Neural progenitor cell (in vitro differentiated cells): ENCODE measurements around the gene IRGC. TPM values are rescaled to one million over a fixed set of nuclear protein-coding genes. Genes with fewer than 3 reads are reported as not detected.
A peak's percentile ranks its signal among the peaks of the same experiment; 100 is the strongest.

Experiments
- DNase-seq: peaks from one replicate; pipeline ENCODE4 v3.0.0-alpha.2; 2016; ENCODE audit warnings: low spot score
- H2AFZ ChIP-seq: fragments of 200-600 bp; sonication (generic); replicated peaks from 2 replicates; pipeline ENCODE4 v1.6.1; 2016; ENCODE audit warnings: antibody characterized with exemption
- H3F3A ChIP-seq: fragments of 200-600 bp; sonication (generic); 2 replicates; pipeline ENCODE4 v1.6.1; 2016; ENCODE audit warnings: antibody characterized with exemption, low read depth
- H3K27ac ChIP-seq: fragments of 200-600 bp; sonication (generic); 2 replicates; pipeline ENCODE4 v1.5.1; 2016; ENCODE audit warnings: mild to moderate bottlenecking
- H3K27me3 ChIP-seq: fragments of 200-600 bp; sonication (generic); 2 replicates; pipeline ENCODE4 v1.6.1; 2016; ENCODE audit warnings: mild to moderate bottlenecking, moderate library complexity
- H3K36me3 ChIP-seq: fragments of 200-600 bp; sonication (generic); 2 replicates; pipeline ENCODE4 v1.5.1; 2016
- H3K4me1 ChIP-seq: fragments of 200-600 bp; sonication (generic); 2 replicates; pipeline ENCODE4 v1.6.1; 2016; ENCODE audit warnings: mixed run types
- H3K4me2 ChIP-seq: fragments of 200-600 bp; sonication (generic); 2 replicates; pipeline ENCODE4 v1.6.1; 2016
- H3K4me3 ChIP-seq: fragments of 200-600 bp; sonication (generic); 2 replicates; pipeline ENCODE4 v1.5.1; 2016
- H3K79me2 ChIP-seq: fragments of 200-600 bp; sonication (generic); 2 replicates; pipeline ENCODE4 v1.6.1; 2016; ENCODE audit warnings: low read depth
- H3K9ac ChIP-seq: fragments of 200-600 bp; sonication (generic); 2 replicates; pipeline ENCODE4 v1.6.1; 2016
- H3K9me3 ChIP-seq: fragments of 200-600 bp; sonication (generic); 2 replicates; pipeline ENCODE4 v1.5.1; 2016; ENCODE audit warnings: low read depth
- H4K20me1 ChIP-seq: fragments of 200-600 bp; sonication (generic); 2 replicates; pipeline ENCODE4 v1.6.1; 2016; ENCODE audit warnings: low read depth
- H3K27ac Mint-ChIP-seq: 3 replicates; pipeline ENCODE4 v1.8.0; 2021; ENCODE audit warnings: mixed read lengths
- H3K27me3 Mint-ChIP-seq: 2 replicates; pipeline ENCODE4 v1.8.0; 2022; ENCODE audit warnings: low read depth, mild to moderate bottlenecking, inconsistent platforms, moderate library complexity, mixed read lengths; ENCODE audit not compliant: insufficient read depth
- H3K36me3 Mint-ChIP-seq: 3 replicates; pipeline ENCODE4 v1.8.0; 2021; ENCODE audit warnings: mixed read lengths
- H3K4me1 Mint-ChIP-seq: 3 replicates; pipeline ENCODE4 v1.8.0; 2021; ENCODE audit warnings: mixed read lengths
- H3K4me3 Mint-ChIP-seq: 3 replicates; pipeline ENCODE4 v1.8.0; 2021; ENCODE audit warnings: mild to moderate bottlenecking, moderate library complexity, mixed read lengths
- H3K9me3 Mint-ChIP-seq: 3 replicates; pipeline ENCODE4 v1.8.0; 2020; ENCODE audit warnings: mixed read lengths
- CTCF ChIP-seq: fragments of 200-600 bp; sonication (generic); IDR thresholded peaks from 2 replicates; pipeline ENCODE4 v1.5.1; 2017; ENCODE audit warnings: antibody characterized with exemption, mild to moderate bottlenecking
- EZH2 ChIP-seq: fragments of 200-600 bp; sonication (generic); IDR thresholded peaks from 2 replicates; pipeline ENCODE4 v1.6.1; 2017; ENCODE audit warnings: antibody characterized with exemption, mild to moderate bottlenecking, moderate library complexity
- EZH2phosphoT487 ChIP-seq: fragments of 200-600 bp; sonication (generic); IDR thresholded peaks from 2 replicates; pipeline ENCODE4 v1.6.1; 2017; ENCODE audit warnings: antibody characterized with exemption
- total RNA-seq: library from RNA; depleted of rRNA; stranded (reverse); fragments of >200 nt; gene quantifications from 2 replicates; pipeline ENCODE4 v1.2.3, GENCODE V29; 2015; ENCODE audit warnings: low replicate concordance

Gene IRGC
- total RNA-seq, 1 donor from 2014 or later, result not detected

GRCh38 chr19:43682824-43683661 lies 32.8 kb upstream of the IRGC start:
- Histone ChIP-seq H3K9ac (no peak overlapping the region), H2AFZ (no peak overlapping the region), H3K36me3 (no peaks in the 10 kb centered on the region), H4K20me1 (no peaks in the 10 kb centered on the region), H3K4me2 (no peak overlapping the region), H3K27ac (no peak overlapping the region), H3K27me3 (no peaks in the 10 kb centered on the region), H3K4me1 (peaks cover 5% of the 10 kb centered on the region), H3K79me2 (no peaks in the 10 kb centered on the region), H3F3A (peaks cover 17% of the 10 kb centered on the region), H3K4me3 (no peak overlapping the region), H3K9me3 (no peaks in the 10 kb centered on the region)
- H3K9me3 Mint-ChIP-seq, result no peaks in the 10 kb centered on the region
- no peak overlapping the region for H3K4me3 Mint-ChIP-seq
- H3K27me3 Mint-ChIP-seq, result peaks cover 16% of the 10 kb centered on the region
- H3K36me3 Mint-ChIP-seq, result no peaks in the 10 kb centered on the region
- peaks cover 15% of the 10 kb centered on the region for H3K4me1 Mint-ChIP-seq
- H3K27ac Mint-ChIP-seq, result peak overlapping the region; percentile 33
- DNase-seq, result no peak
- no peak for TF ChIP-seq EZH2

DNA sequence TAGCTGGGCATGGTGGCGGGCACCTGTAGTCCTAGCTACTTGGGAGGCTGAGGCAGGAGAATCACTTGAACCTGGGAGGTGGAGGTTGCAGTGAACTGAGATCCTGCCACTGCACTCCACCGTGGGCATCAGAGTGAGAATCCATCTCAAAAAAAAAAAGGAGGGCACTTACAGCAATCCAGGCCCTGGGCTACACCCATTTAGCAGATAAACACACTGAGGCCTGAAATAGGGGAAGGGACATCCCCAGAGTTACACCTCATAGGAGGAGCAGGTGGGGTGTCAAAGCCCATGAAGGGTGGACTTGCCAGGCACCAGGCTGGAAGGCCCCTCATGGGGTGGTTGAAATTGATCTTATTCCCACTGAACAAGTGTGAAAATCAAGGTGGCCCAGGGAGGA lies 32.0 kb upstream of the IRGC start:
- no peaks in the 10 kb centered on the region for H3K36me3 Mint-ChIP-seq
- no peak overlapping the region for H3K27ac ChIP-seq
- H3K79me2 ChIP-seq, result no peaks in the 10 kb centered on the region
- H3K4me1 ChIP-seq, result peaks cover 9% of the 10 kb centered on the region
- DNase-seq, result no peak
- H3K27ac Mint-ChIP-seq, result no peak overlapping the region
- H3K27me3 ChIP-seq, result no peaks in the 10 kb centered on the region
- no peaks in the 10 kb centered on the region for H4K20me1 ChIP-seq
- no peaks in the 10 kb centered on the region for H3K36me3 ChIP-seq
- peaks cover 20% of the 10 kb centered on the region for H3K4me1 Mint-ChIP-seq
- H3K4me2 ChIP-seq, result no peak overlapping the region
- H3K27me3 Mint-ChIP-seq, result peaks cover 18% of the 10 kb centered on the region
- no peak overlapping the region for H2AFZ ChIP-seq
- no peak overlapping the region for H3K9ac ChIP-seq
- H3K4me3 ChIP-seq, result no peak overlapping the region
- H3K4me3 Mint-ChIP-seq, result no peak overlapping the region
- no peaks in the 10 kb centered on the region for H3K9me3 Mint-ChIP-seq
- H3F3A ChIP-seq, result peaks cover 19% of the 10 kb centered on the region
- H3K9me3 ChIP-seq, result no peaks in the 10 kb centered on the region
- TF ChIP-seq EZH2phosphoT487, result no peak
- no peak for TF ChIP-seq CTCF

DNA sequence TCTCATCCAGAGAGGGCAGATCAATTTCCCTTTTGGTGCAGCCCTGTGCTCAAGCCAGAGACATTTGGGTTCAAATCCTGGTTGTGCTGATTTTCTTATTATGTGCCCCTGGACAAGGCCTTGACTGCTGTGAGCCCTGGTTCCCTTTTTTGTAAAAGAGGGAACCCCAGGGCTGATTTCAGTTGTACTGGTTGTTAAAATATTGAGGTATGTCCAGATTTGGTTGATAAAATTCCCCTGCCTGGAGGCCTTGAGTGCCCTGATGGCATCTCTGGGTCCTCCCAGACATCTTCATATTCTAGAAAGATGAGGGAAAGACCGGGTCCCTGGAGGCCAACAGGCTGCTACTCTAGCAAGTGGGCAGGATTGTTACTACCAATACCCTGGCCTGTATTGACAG lies 31.6 kb upstream of the IRGC start:
- H3K36me3 Mint-ChIP-seq, result no peaks in the 10 kb centered on the region
- no peak for TF ChIP-seq CTCF
- no peak for TF ChIP-seq EZH2phosphoT487
- no peak for TF ChIP-seq EZH2
- H3K4me1 ChIP-seq, result peaks cover 9% of the 10 kb centered on the region
- no peak overlapping the region for H3K27ac Mint-ChIP-seq
- no peak overlapping the region for H3K4me2 ChIP-seq
- DNase-seq, result no peak
- no peaks in the 10 kb centered on the region for H4K20me1 ChIP-seq
- no peaks in the 10 kb centered on the region for H3K79me2 ChIP-seq
- H3K4me1 Mint-ChIP-seq, result peaks cover 22% of the 10 kb centered on the region
- H3K9ac ChIP-seq, result no peak overlapping the region
- no peaks in the 10 kb centered on the region for H3K36me3 ChIP-seq
- no peaks in the 10 kb centered on the region for H3K9me3 ChIP-seq
- no peaks in the 10 kb centered on the region for H3K9me3 Mint-ChIP-seq
- H3F3A ChIP-seq, result peaks cover 19% of the 10 kb centered on the region
- H2AFZ ChIP-seq, result no peak overlapping the region
- no peak overlapping the region for H3K4me3 ChIP-seq
- H3K4me3 Mint-ChIP-seq, result no peak overlapping the region
- no peak overlapping the region for H3K27ac ChIP-seq
- no peaks in the 10 kb centered on the region for H3K27me3 ChIP-seq
- peaks cover 20% of the 10 kb centered on the region for H3K27me3 Mint-ChIP-seq

DNA sequence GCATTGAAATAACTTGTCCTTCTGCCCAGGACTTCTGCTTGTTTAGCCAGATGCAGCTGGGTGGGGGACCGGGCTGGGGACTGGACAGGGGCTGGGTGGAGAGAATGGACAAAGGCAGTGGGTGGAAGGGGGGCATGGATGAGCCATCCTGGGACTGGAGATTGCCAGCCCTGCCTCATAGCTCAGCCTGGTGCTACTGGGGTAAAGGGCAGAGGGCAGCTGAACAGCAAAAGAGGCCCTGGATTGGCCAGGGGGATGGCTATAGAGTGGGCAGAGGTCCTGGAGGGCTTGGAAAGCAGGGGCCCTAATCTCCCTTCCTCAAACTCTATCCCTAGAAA lies 28.2 kb upstream of the IRGC start:
- Histone ChIP-seq H3F3A (peaks cover 19% of the 10 kb centered on the region), H3K9me3 (no peaks in the 10 kb centered on the region), H3K27me3 (no peaks in the 10 kb centered on the region), H4K20me1 (no peaks in the 10 kb centered on the region), H3K27ac (peak overlapping the region; percentile 86), H3K4me2 (peak overlapping the region; percentile 67), H3K4me3 (no peak overlapping the region), H3K4me1 (peaks cover 9% of the 10 kb centered on the region), H3K36me3 (no peaks in the 10 kb centered on the region), H2AFZ (no peak overlapping the region), H3K79me2 (no peaks in the 10 kb centered on the region), H3K9ac (no peak overlapping the region)
- H3K9me3 Mint-ChIP-seq, result peaks cover 17% of the 10 kb centered on the region
- H3K27ac Mint-ChIP-seq, result peak overlapping the region; percentile 97
- TF ChIP-seq EZH2 (no peak), EZH2phosphoT487 (no peak), CTCF (no peak)
- H3K36me3 Mint-ChIP-seq, result no peaks in the 10 kb centered on the region
- H3K4me3 Mint-ChIP-seq, result peak overlapping the region; percentile 66
- H3K4me1 Mint-ChIP-seq, result peaks cover 23% of the 10 kb centered on the region
- peaks cover 20% of the 10 kb centered on the region for H3K27me3 Mint-ChIP-seq
- DNase-seq, result no peak
